Epithelial cell of esophagus (primary cell): ENCODE results near the gene ALDH3A2.
"Not testable (repeated sequence)": the region's sequence is repeated elsewhere in the genome, so short reads cannot be mapped to it uniquely, and the experiment has no call there.

Experiments
- DNase-seq: peaks from one replicate; pipeline ENCODE4 v3.0.0; 2010; ENCODE audit warnings: low read depth
- H3K4me3 ChIP-seq: 2 replicates; pipeline ENCODE4 v1.5.1; 2011; ENCODE audit warnings: mild to moderate bottlenecking, low read length, control low read depth
- TF ChIP-seq, protein P1 (sequence below): IDR thresholded peaks from 2 replicates; pipeline ENCODE4 v1.5.1; 2011; ENCODE audit warnings: low read depth, mild to moderate bottlenecking, low read length, control low read depth, inconsistent platforms; ENCODE audit not compliant: insufficient read depth; ENCODE audit errors: missing control alignments

ALDH3A2 gene

DNA sequence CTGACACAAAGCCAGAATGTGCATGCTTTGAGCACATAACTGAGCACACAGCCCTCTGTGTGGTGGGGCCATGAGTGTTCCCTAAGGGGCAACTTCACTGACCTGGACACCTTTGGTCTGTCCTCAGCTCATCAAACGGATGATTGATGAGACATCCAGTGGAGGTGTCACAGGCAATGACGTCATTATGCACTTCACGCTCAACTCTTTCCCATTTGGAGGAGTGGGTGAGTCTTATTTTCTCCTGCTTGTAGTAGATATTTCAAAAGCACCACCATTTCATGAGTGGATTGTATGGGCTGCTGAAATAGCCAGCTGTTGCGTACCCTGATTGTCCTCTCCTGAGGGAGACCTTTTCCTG lies 16.2 kb downstream of the ALDH3A2 start:
- DNase-seq, result no peak
- TF ChIP-seq, protein P1, sequence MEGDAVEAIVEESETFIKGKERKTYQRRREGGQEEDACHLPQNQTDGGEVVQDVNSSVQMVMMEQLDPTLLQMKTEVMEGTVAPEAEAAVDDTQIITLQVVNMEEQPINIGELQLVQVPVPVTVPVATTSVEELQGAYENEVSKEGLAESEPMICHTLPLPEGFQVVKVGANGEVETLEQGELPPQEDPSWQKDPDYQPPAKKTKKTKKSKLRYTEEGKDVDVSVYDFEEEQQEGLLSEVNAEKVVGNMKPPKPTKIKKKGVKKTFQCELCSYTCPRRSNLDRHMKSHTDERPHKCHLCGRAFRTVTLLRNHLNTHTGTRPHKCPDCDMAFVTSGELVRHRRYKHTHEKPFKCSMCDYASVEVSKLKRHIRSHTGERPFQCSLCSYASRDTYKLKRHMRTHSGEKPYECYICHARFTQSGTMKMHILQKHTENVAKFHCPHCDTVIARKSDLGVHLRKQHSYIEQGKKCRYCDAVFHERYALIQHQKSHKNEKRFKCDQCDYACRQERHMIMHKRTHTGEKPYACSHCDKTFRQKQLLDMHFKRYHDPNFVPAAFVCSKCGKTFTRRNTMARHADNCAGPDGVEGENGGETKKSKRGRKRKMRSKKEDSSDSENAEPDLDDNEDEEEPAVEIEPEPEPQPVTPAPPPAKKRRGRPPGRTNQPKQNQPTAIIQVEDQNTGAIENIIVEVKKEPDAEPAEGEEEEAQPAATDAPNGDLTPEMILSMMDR, result no peak
- H3K4me3 ChIP-seq, result no peak overlapping the region

DNA sequence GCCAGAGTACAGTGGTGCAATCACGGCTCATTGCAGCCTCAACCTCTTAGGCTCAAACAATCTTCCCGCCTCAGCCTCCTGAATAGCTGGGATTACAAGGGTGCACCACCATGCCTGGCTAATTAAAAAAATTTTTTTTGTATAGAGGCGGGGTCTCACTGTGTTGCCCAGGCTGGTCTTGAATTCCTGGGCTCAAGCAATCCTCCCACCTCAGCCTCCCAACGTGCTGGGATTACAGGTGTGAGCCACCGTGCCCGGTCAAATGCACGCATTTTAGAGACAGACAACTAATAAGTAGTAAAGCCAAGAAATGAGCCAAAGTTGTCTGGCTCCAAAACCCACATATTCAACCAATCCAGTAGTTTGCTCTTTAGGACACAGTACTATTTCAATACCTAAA lies 21.1 kb downstream of the ALDH3A2 start:
- DNase-seq, H3K4me3 ChIP-seq: not testable (repeated sequence)

DNA sequence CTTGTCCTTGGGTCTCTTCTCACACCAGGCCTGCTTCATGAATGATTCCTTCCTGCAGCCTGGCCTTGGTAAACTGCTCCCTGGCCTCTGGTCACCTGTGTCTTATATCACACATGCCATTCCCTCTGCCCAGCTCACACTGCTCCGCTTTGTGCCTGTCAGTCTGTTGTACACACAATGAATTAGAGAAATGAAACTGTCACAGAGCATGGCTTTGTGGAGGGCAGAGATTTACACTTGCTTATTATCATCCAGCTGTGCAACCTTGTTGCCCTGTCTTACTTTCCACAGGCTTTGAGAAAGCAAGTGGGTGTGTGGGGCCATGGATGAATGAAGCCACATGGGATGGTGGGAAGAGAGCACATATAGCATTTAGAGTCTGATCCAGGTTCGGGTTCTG lies 22.4 kb downstream of the ALDH3A2 start:
- TF ChIP-seq, protein P1, result no peak
- DNase-seq, result no peak
- H3K4me3 ChIP-seq, result no peak overlapping the region

DNA sequence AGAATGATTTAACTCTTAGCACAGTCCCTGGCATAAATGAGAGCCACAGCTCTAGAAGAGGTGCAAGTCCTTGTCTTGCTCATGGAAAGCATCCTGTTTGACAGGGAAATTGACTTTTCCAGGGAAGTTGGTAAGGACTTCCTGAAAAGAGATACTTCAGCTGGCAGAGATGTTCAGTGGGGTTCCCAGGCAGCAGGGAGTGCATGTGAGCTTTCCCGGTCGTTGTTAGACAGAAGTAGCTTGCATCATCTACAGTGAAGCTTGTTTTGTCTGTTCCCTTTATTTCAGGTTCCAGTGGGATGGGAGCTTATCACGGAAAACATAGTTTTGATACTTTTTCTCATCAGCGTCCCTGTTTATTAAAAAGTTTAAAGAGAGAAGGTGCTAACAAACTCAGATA lies 22.9 kb downstream of the ALDH3A2 start:
- TF ChIP-seq, protein P1, result no peak
- no peak overlapping the region for H3K4me3 ChIP-seq
- no peak for DNase-seq

DNA sequence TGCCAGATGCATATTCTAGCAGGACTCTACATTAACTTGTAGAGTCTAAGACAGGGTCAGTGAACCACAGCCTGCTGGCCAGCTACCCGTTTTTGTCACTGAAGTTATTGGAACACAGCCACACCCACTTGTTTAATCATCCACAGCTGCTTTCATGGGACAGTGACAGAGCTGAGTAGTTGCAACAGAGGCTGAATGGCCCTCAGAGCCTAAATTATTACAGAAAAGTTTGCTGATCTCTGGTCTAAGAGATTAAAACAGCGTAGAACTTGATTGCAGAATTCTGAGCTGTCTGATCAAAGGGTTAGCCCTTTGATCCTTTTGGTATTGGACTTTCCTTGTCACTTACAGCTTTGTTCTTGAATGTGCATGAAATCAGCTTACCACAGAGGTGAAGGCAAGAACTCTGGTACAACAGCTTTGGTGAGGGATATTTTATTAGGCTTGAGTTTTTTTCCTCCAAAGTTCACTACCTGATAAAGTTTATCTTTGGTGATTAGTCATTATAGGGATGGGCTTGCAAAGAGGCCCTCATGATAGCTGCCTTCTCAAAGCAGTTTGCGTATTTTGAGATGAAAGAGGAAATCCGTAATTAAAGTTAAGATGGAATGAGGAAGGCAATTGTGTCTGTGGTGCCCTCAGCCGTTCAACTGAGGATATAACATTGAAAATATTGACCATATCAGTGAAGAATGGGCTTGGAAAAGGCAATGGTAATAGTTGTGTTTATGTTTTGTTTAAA lies 23.6 kb downstream of the ALDH3A2 start:
- TF ChIP-seq, protein P1, result no peak
- no peak overlapping the region for H3K4me3 ChIP-seq
- DNase-seq, result no peak

DNA sequence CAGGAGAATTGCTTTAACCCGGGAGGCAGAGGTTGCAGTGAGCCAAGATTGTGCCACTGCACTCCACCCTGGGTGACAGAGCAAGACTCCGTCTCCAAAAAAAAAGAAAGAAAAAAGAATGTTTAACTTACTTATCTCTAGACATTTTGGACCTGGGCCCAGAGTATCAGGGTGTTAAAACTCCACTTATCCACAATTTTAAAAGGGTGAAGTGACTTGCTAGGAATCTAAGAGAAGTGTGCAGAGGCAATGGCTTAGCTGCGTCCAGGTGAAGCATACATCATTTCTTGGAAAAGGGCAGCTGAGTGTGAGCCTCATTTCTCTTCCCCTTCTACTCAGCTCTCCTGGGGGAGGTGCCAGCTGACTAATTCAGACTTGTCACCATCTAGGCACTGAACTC lies 25.1 kb downstream of the ALDH3A2 start:
- no peak for DNase-seq
- H3K4me3 ChIP-seq, result no peak overlapping the region
- TF ChIP-seq, protein P1, result no peak

DNA sequence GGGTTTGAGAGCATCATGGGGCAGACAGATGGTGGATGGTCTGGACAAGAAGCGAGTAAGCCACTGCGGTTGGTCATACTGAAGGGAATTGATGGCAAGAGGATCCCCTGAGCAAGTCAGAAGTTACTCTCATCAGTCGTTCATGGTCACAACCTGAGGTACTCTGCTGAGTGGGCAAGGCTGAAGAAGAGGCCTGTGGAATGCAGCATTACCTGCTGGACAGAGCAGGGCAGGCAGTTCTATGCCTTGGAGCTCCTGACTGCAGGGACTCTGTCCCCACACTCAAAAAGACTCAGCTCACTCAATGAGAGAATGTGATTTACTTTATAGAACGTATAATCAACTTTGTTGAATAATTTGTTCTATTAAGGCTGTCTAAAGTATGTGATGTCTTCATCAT lies 28.3 kb downstream of the ALDH3A2 start:
- TF ChIP-seq, protein P1, result no peak
- no peak overlapping the region for H3K4me3 ChIP-seq
- DNase-seq, result peak; percentile 27
